Psoas muscle (tissue), 8 donors: ENCODE measurements around the gene ADAMTS12. TPM values are rescaled to one million over a fixed set of nuclear protein-coding genes. Genes with fewer than 3 reads are reported as not detected.
"Not testable (repeated sequence)": the region's sequence is repeated elsewhere in the genome, so short reads cannot be mapped to it uniquely, and the experiment has no call there.

Experiments
- ATAC-seq, 4 donors: fragments of 200-7000 bp; cut with Tn5 transposase; one replicate each; pipeline ENCODE4 v1.9.1; 2020; ENCODE audit warnings: moderate library complexity in 3 of 4, mild to moderate bottlenecking in 2 of 4
- DNase-seq, 2 donors: peaks; one replicate each; pipeline ENCODE4 v3.0.0-alpha.2; 2020
- H3K27ac ChIP-seq: fragments of 200-600 bp; one replicate; pipeline ENCODE4 v1.8.0; 2022
- H3K27me3 ChIP-seq, 3 donors: fragments of 200-600 bp in 1 of 3; one replicate each; pipeline versions ENCODE4 v1.6.1 to v1.8.0; 2013 to 2022; ENCODE audit warnings: low read length in 2 of 3, mild to moderate bottlenecking in 2 of 3, moderate library complexity in 1 of 3; ENCODE audit not compliant: insufficient read depth in 3 of 3
- H3K36me3 ChIP-seq, 2 donors: fragments of 200-600 bp in 1 of 2; one replicate each; pipeline versions ENCODE4 v1.6.1 to v1.8.0; 2013 to 2022; ENCODE audit warnings: low read depth in 1 of 2, mild to moderate bottlenecking in 1 of 2, moderate library complexity in 1 of 2; ENCODE audit not compliant: insufficient read depth in 1 of 2
- H3K4me1 ChIP-seq: fragments of 200-600 bp; one replicate; pipeline ENCODE4 v1.8.0; 2022
- H3K4me3 ChIP-seq: fragments of 200-600 bp; one replicate; pipeline ENCODE4 v1.8.0; 2022; ENCODE audit warnings: mild to moderate bottlenecking
- H3K9me3 ChIP-seq: fragments of 200-600 bp; one replicate; pipeline ENCODE4 v1.8.0; 2022
- CTCF ChIP-seq: fragments of 200-600 bp; IDR thresholded peaks from one replicate; pipeline ENCODE4 v1.8.0; 2022; ENCODE audit warnings: antibody characterized with exemption
- WGBS, 3 donors: extraction: QIAGEN DNeasy Blood & Tissue Kit; methylation state at CpG; one replicate each; pipeline versions ENCODE4 v1.1.6 to v1.1.7; 2013; 5-methylcytosine and 5-hydroxymethylcytosine counted together
- intact Hi-C, 2 donors: fragments of 100-400 bp; cut with DNase I; formaldehyde crosslinking; loops; one replicate each; pipeline versions ENCODE4 v1.11.0 to v1.14.2; 2022
- polyA plus RNA-seq, 3 donors: library from polyadenylated mRNA; stranded (reverse); fragments of 200-250 nt; gene quantifications; one replicate each; pipeline ENCODE4 v1.2.3, GENCODE V29; 2013
- total RNA-seq, 4 donors: library from RNA; stranded (reverse); fragmentation: NEBNext Ultra II Directional in 2 of 4; extraction: Animal tissue kit (Norgen Biotek cat#: 25700) in 2 of 4; gene quantifications; one replicate each; pipeline versions ENCODE4 v1.2.1 to v1.2.4, GENCODE V29; 2021 to 2023
- donor health status: healthy with polysubstance abuse.
- donor health status: DM: no; HTN: no; CAD: no; lungs with moderate emphysema.
- donor health status: Bipolar disorder and iron deficiency.
- donor health status: healthy.
- donor health status: DM: yes; HTN: yes; CAD: no.
- donor health status: DM: no; HTN: no; CAD: no.
- donor health status: DM: no; HTN: no; CAD: no.
- donor health status: DM: yes; HTN: yes; CAD: no.

Gene ADAMTS12
- total and polyA plus RNA-seq, 7 donors, result 0.19 to 1.2 (median 0.88) TPM

GRCh38 chr5:33523208-33523771 lies 368.5 kb downstream of the ADAMTS12 start:
- H3K4me3 ChIP-seq, result no peak overlapping the region
- intact Hi-C loops, result loop anchor here in 1 of 2 donors (5.0 kb wide), 1 partner anchor 229 kb away; no protein-coding TSS in a partner anchor
- no peak for TF ChIP-seq CTCF
- WGBS, 3 donors, result 87 to 91% (median 89%) methylated on average over 2 of the region's 2 CpGs
- no peaks in the 10 kb centered on the region for H3K36me3 ChIP-seq
- no peaks in the 10 kb centered on the region for H3K27me3 ChIP-seq
- H3K9me3 ChIP-seq, result no peaks in the 10 kb centered on the region
- no peaks in the 10 kb centered on the region for H3K4me1 ChIP-seq
- no peak overlapping the region for H3K27ac ChIP-seq
- DNase-seq (no peak), ATAC-seq (no peak)

GRCh38 chr5:33516421-33516820 lies 375.4 kb downstream of the ADAMTS12 start:
- WGBS, 3 donors, result 74 to 89% (median 83%) methylated on average over 2 of the region's 2 CpGs
- H3K27ac ChIP-seq, result no peak overlapping the region

GRCh38 chr5:33515366-33515765 lies 376.4 kb downstream of the ADAMTS12 start:
- 97 to 98% (median 97%) methylated on average over 17 to 32 of the region's 32 CpGs for WGBS, 3 donors
- DNase-seq, H3K27ac ChIP-seq, H3K4me1 ChIP-seq, H3K4me3 ChIP-seq, ATAC-seq, intact Hi-C loops, H3K27me3 ChIP-seq, H3K36me3 ChIP-seq, H3K9me3 ChIP-seq: not testable (repeated sequence)

More at GRCh38 chr5:33516421-33516820, 375.4 kb downstream of the ADAMTS12 start:
- H3K36me3 ChIP-seq, result no peaks in the 10 kb centered on the region
- intact Hi-C loops, result no loop called here
- no peaks in the 10 kb centered on the region for H3K9me3 ChIP-seq
- ATAC-seq, result no peak
- no peak for DNase-seq
- H3K4me1 ChIP-seq, result no peaks in the 10 kb centered on the region
- no peak overlapping the region for H3K4me3 ChIP-seq
- no peak for TF ChIP-seq CTCF
- H3K27me3 ChIP-seq, result no peaks in the 10 kb centered on the region

- Histone ChIP-seq H3K9me3 (no peaks in the 10 kb centered on the region), H3K27me3 (no peaks in the 10 kb centered on the region), H3K4me3 (no peak overlapping the region), H3K4me1 (no peaks in the 10 kb centered on the region), H3K27ac (no peak overlapping the region), H3K36me3 (no peaks in the 10 kb centered on the region)
- no peak for ATAC-seq
- 61 to 82% (median 76%) methylated on average over 3 of the region's 3 CpGs for WGBS, 3 donors
- intact Hi-C loops, result no loop called here
- no peak for DNase-seq
- no peak for TF ChIP-seq CTCF
Observed at GRCh38 chr5:33513462-33514185, 378.2 kb downstream of the ADAMTS12 start.

GRCh38 chr5:33509036-33509435 lies 382.8 kb downstream of the ADAMTS12 start:
- WGBS, 3 donors, result 85 to 90% (median 87%) methylated on average over 3 of the region's 3 CpGs
- no peaks in the 10 kb centered on the region for H3K36me3 ChIP-seq
- no peaks in the 10 kb centered on the region for H3K9me3 ChIP-seq
- DNase-seq, result no peak
- TF ChIP-seq CTCF, result no peak
- no peak for ATAC-seq
- H3K4me3 ChIP-seq, result no peak overlapping the region
- H3K27me3 ChIP-seq, result no peaks in the 10 kb centered on the region
- H3K4me1 ChIP-seq, result no peaks in the 10 kb centered on the region
- intact Hi-C loops, result no loop called here
- H3K27ac ChIP-seq, result no peak overlapping the region
